H9 (cell line): Measurements from ENCODE around the gene FCGR3B. TPM values are rescaled to one million over a fixed set of nuclear protein-coding genes. Genes with fewer than 3 reads are reported as not detected.
"Not testable (repeated sequence)": the region's sequence is repeated elsewhere in the genome, so short reads cannot be mapped to it uniquely, and the experiment has no call there.

ENCODE experiments used
- DNase-seq: peaks from one replicate; pipeline ENCODE4 v3.0.0-alpha.2; 2017
- H2AFZ ChIP-seq: one replicate; pipeline ENCODE4 v1.6.1; 2013; ENCODE audit warnings: mild to moderate bottlenecking, low read length, control low read depth, moderate library complexity
- H2AK5ac ChIP-seq: 2 replicates; pipeline ENCODE4 v1.6.1; 2013; ENCODE audit warnings: low read length, control low read depth, mixed read lengths; ENCODE audit not compliant: insufficient read length
- H2BK120ac ChIP-seq: one replicate; pipeline ENCODE4 v1.6.1; 2013; ENCODE audit warnings: low read depth, mild to moderate bottlenecking, low read length, control low read depth, inconsistent platforms; ENCODE audit not compliant: poor library complexity, severe bottlenecking
- H2BK12ac ChIP-seq: 2 replicates; pipeline ENCODE4 v1.6.1; 2013; ENCODE audit warnings: low read length, control low read depth, mixed read lengths, low read depth; ENCODE audit not compliant: insufficient read length
- H2BK15ac ChIP-seq: 2 replicates; pipeline ENCODE4 v1.6.1; 2013; ENCODE audit warnings: low read depth, low read length, control low read depth
- H2BK20ac ChIP-seq: one replicate; pipeline ENCODE4 v1.6.1; 2013; ENCODE audit warnings: low read depth, mild to moderate bottlenecking, low read length, control low read depth, inconsistent platforms; ENCODE audit not compliant: poor library complexity, severe bottlenecking
- H2BK5ac ChIP-seq: 2 replicates; pipeline ENCODE4 v1.6.1; 2013; ENCODE audit warnings: low read length, control low read depth, mixed read lengths; ENCODE audit not compliant: insufficient read length
- H3K14ac ChIP-seq: 2 replicates; pipeline ENCODE4 v1.6.1; 2013; ENCODE audit warnings: low read length, control low read depth; ENCODE audit not compliant: insufficient read depth
- H3K18ac ChIP-seq: 2 replicates; pipeline ENCODE4 v1.6.1; 2013; ENCODE audit warnings: low read depth, mild to moderate bottlenecking, mixed read lengths, low read length, control low read depth; ENCODE audit not compliant: insufficient read length
- H3K23ac ChIP-seq: 2 replicates; pipeline ENCODE4 v1.6.1; 2013; ENCODE audit warnings: low read length, control low read depth, mixed read lengths, low read depth; ENCODE audit not compliant: insufficient read length
- H3K23me2 ChIP-seq: 2 replicates; pipeline ENCODE4 v1.6.1; 2013; ENCODE audit warnings: low read depth, mild to moderate bottlenecking, mixed read lengths, low read length, control low read depth; ENCODE audit not compliant: insufficient read length, poor library complexity, severe bottlenecking
- H3K27ac ChIP-seq: 2 replicates; pipeline ENCODE4 v1.5.1; 2013; ENCODE audit warnings: low read length, control low read depth, mixed read lengths, low read depth; ENCODE audit not compliant: insufficient read length
- H3K27me3 ChIP-seq: 2 replicates; pipeline ENCODE4 v1.6.1; 2013; ENCODE audit warnings: low read length, control low read depth, inconsistent platforms; ENCODE audit not compliant: insufficient read depth
- H3K4ac ChIP-seq: 2 replicates; pipeline ENCODE4 v1.6.1; 2013; ENCODE audit warnings: low read depth, mild to moderate bottlenecking, control low read depth, inconsistent platforms, low read length, moderate library complexity
- H3K4me1 ChIP-seq: 2 replicates; pipeline ENCODE4 v1.6.1; 2013; ENCODE audit warnings: low read length, control low read depth, inconsistent platforms; ENCODE audit not compliant: insufficient read depth
- H3K4me2 ChIP-seq: 2 replicates; pipeline ENCODE4 v1.6.1; 2013; ENCODE audit warnings: low read length, control low read depth, mixed read lengths; ENCODE audit not compliant: insufficient read length, insufficient read depth
- H3K56ac ChIP-seq: 2 replicates; pipeline ENCODE4 v1.6.1; 2013; ENCODE audit warnings: low read depth, mild to moderate bottlenecking, mixed read lengths, low read length, control low read depth; ENCODE audit not compliant: insufficient read length
- H3K79me1 ChIP-seq: 2 replicates; pipeline ENCODE4 v1.6.1; 2013; ENCODE audit warnings: low read depth, mild to moderate bottlenecking, moderate library complexity, low read length, control low read depth, inconsistent platforms; ENCODE audit not compliant: insufficient read depth, poor library complexity, severe bottlenecking
- H3K79me2 ChIP-seq: 2 replicates; pipeline ENCODE4 v1.6.1; 2013; ENCODE audit warnings: low read length, control low read depth, inconsistent platforms; ENCODE audit not compliant: insufficient read depth
- H3K9ac ChIP-seq: 2 replicates; pipeline ENCODE4 v1.6.1; 2013; ENCODE audit warnings: low read length, control low read depth, mixed read lengths; ENCODE audit not compliant: insufficient read length; ENCODE audit errors: extremely low read depth
- H3K9me3 ChIP-seq: one replicate; pipeline ENCODE4 v1.6.1; 2013; ENCODE audit warnings: low read depth, low read length, inconsistent platforms; ENCODE audit not compliant: control insufficient read depth
- H3T11ph ChIP-seq: one replicate; pipeline ENCODE4 v1.6.1; 2013; ENCODE audit warnings: mild to moderate bottlenecking, low read length, control low read depth, inconsistent platforms
- H4K20me1 ChIP-seq: one replicate; pipeline ENCODE4 v1.6.1; 2013; ENCODE audit not compliant: control insufficient read depth, insufficient read length, insufficient read depth
- H4K5ac ChIP-seq: 2 replicates; pipeline ENCODE4 v1.6.1; 2013; ENCODE audit warnings: low read depth, mild to moderate bottlenecking, mixed read lengths, low read length, control low read depth; ENCODE audit not compliant: insufficient read length
- H4K8ac ChIP-seq: replicated peaks from 2 replicates; pipeline ENCODE4 v1.6.1; 2013; ENCODE audit warnings: low read length, control low read depth, mixed read lengths, low read depth; ENCODE audit not compliant: insufficient read length
- H4K91ac ChIP-seq: 2 replicates; pipeline ENCODE4 v1.6.1; 2013; ENCODE audit warnings: low read depth, mild to moderate bottlenecking, moderate library complexity, mixed read lengths, low read length, control low read depth; ENCODE audit not compliant: insufficient read length
- H3K27ac Mint-ChIP-seq, 3 experiments: 2 replicates in 2 of 3; 3 replicates in 1 of 3; pipeline ENCODE4 v1.8.0; 2020 to 2021; ENCODE audit warnings: mixed read lengths in 3 of 3, mild to moderate bottlenecking in 1 of 3, moderate library complexity in 1 of 3
- H3K27me3 Mint-ChIP-seq: 2 replicates; pipeline ENCODE4 v1.8.0; 2021; ENCODE audit warnings: low read depth, mild to moderate bottlenecking, moderate library complexity, mixed read lengths
- H3K36me3 Mint-ChIP-seq, 3 experiments: 2 replicates in 2 of 3; 3 replicates in 1 of 3; pipeline ENCODE4 v1.8.0; 2020 to 2021; ENCODE audit warnings: low read depth in 3 of 3, mixed read lengths in 3 of 3; ENCODE audit not compliant: insufficient read depth in 1 of 3
- H3K4me1 Mint-ChIP-seq, 2 experiments: 2 replicates each; pipeline ENCODE4 v1.8.0; 2020; ENCODE audit warnings: mixed read lengths in 2 of 2
- H3K4me3 Mint-ChIP-seq, 2 experiments: 2 replicates in 1 of 2; 3 replicates in 1 of 2; pipeline ENCODE4 v1.8.0; 2020 to 2021; ENCODE audit warnings: mild to moderate bottlenecking in 2 of 2, mixed read lengths in 2 of 2, moderate library complexity in 1 of 2
- H3K9me3 Mint-ChIP-seq, 2 experiments: 2 replicates in 1 of 2; 3 replicates in 1 of 2; pipeline ENCODE4 v1.8.0; 2020; ENCODE audit warnings: mild to moderate bottlenecking in 2 of 2, mixed read lengths in 2 of 2, moderate library complexity in 1 of 2
- whole genome bisulfite sequencing: extraction: QIAGEN DNeasy Blood & Tissue Kit; methylation state at CpG from one replicate; pipeline ENCODE4 v1.1.7; 2013; ENCODE audit warnings: missing lambda C conversion rate, low lambda C conversion rate, mixed read lengths; ENCODE audit not compliant: insufficient read length; ENCODE audit errors: extremely low coverage; 5-methylcytosine and 5-hydroxymethylcytosine counted together
- total RNA-seq: library from RNA; stranded (reverse); gene quantifications from 2 replicates; pipeline ENCODE4 v1.2.1, GENCODE V29; 2021

FCGR3B gene
- total RNA-seq, 1 experiment from 2014 or later, result not detected

- H4K5ac ChIP-seq, H2BK15ac ChIP-seq, H3K23me2 ChIP-seq, H3K56ac ChIP-seq, H3K4ac ChIP-seq, H3K79me2 ChIP-seq, H3K18ac ChIP-seq, H3K36me3 Mint-ChIP-seq, H3K4me1 ChIP-seq, H2BK20ac ChIP-seq, H4K20me1 ChIP-seq, H2BK12ac ChIP-seq, H3K27ac ChIP-seq, H3K79me1 ChIP-seq, H2BK120ac ChIP-seq, H3K14ac ChIP-seq, H2AFZ ChIP-seq, H4K91ac ChIP-seq, H3K9me3 ChIP-seq, H2BK5ac ChIP-seq, H3K4me1 Mint-ChIP-seq, H3K27me3 ChIP-seq, H3T11ph ChIP-seq, H3K23ac ChIP-seq, H4K8ac ChIP-seq, H2AK5ac ChIP-seq, H3K9me3 Mint-ChIP-seq: not testable (repeated sequence)
- DNase-seq, result peak; percentile 34
- peak overlapping the region in 2 of 3 experiments; percentile 32 to 92; a peak in 4 of 7 replicates for H3K27ac Mint-ChIP-seq
- H3K4me2 ChIP-seq, result peak overlapping the region; percentile 62
- H3K9ac ChIP-seq, result peak overlapping the region; percentile 35
- WGBS, result no CpG with 5 or more reads among the region's 19 CpGs
- peaks cover 12% of the 10 kb centered on the region for H3K27me3 Mint-ChIP-seq
- H3K4me3 Mint-ChIP-seq, result peak overlapping the region; percentile 80 to 86
Measured at GRCh38 chr1:161611866-161612321, 19.1 kb downstream of the FCGR3B start.

DNA sequence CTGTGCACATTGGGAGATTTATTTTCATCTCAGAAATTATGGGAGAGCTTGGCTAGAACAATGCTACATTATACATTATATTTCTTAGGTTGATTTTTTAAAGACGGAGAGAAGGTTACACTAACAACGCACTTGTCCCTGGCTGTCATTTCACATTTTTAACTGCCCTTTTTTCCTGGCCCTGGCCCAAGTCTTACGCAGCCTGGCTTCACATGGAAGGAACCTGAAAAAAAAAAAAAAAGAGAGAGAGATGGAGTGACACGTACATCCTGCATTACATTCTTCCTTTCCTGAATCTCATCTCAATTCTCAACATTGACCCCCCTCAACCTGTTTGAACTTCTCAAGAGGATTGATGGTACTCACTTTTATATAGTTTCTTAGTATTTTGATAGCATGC lies 20.8 kb downstream of the FCGR3B start:
- not testable (repeated sequence) for H3K27me3 ChIP-seq, DNase-seq, H4K5ac ChIP-seq, H3K23me2 ChIP-seq, H3K9me3 ChIP-seq, H3K56ac ChIP-seq, H3K4me1 ChIP-seq, H3K9ac ChIP-seq, H3K4me2 ChIP-seq, H4K20me1 ChIP-seq, H3K14ac ChIP-seq, H2AFZ ChIP-seq, H3K4ac ChIP-seq, H3K27ac Mint-ChIP-seq, H3K4me1 Mint-ChIP-seq, H2BK15ac ChIP-seq, H4K8ac ChIP-seq, H4K91ac ChIP-seq, H2BK120ac ChIP-seq, H3K23ac ChIP-seq, H3T11ph ChIP-seq, H2BK20ac ChIP-seq, H3K9me3 Mint-ChIP-seq, H2BK12ac ChIP-seq, H3K18ac ChIP-seq, H3K79me2 ChIP-seq, H3K79me1 ChIP-seq, H2AK5ac ChIP-seq, H3K27ac ChIP-seq, H3K36me3 Mint-ChIP-seq, H2BK5ac ChIP-seq
- peaks cover 13% of the 10 kb centered on the region for H3K27me3 Mint-ChIP-seq
- no CpG with 5 or more reads among the region's 4 CpGs for WGBS
- H3K4me3 Mint-ChIP-seq, result 0 out of 5 replicates have a peak overlapping the region, but pooled peaks of 1 of the 2 experiments have one; percentile 40
